MCF 10A (cell line): ENCODE data around the gene SERPINH1. TPM values are rescaled to one million over a fixed set of nuclear protein-coding genes. Genes with fewer than 3 reads are reported as not detected.

Experiments
- BruUV-seq: library from RNA; stranded (reverse); fragments of 400-500 nt; replicated peaks from 2 replicates; lab custom pipeline; 2021; lab: Mats Ljungman, UMichigan
- CTCF ChIA-PET: fragments of 300-600 bp; sonication (Branson Sonifier 250); formaldehyde crosslinking; extraction: SDS; loops from one replicate; lab custom pipeline; 2021; ENCODE audit warnings: antibody characterized with exemption, inconsistent platforms; lab: Yijun Ruan, JAX
- POLR2A ChIA-PET: fragments of 300-600, 350-650 bp; sonication (Branson Sonifier 250); formaldehyde crosslinking; extraction: SDS; loops from one replicate; lab custom pipeline; 2020; ENCODE audit warnings: antibody characterized with exemption, inconsistent platforms; lab: Yijun Ruan, JAX
- DNase-seq: peaks from one replicate; pipeline ENCODE4 v3.0.0-alpha.2; 2018; ENCODE audit not compliant: unreplicated experiment
- H3K27ac Mint-ChIP-seq: one replicate; pipeline ENCODE4 v1.8.0; 2022; ENCODE audit warnings: mild to moderate bottlenecking, low read depth, mixed read lengths; ENCODE audit not compliant: unreplicated experiment
- H3K27me3 Mint-ChIP-seq: one replicate; pipeline ENCODE4 v1.8.0; 2022; ENCODE audit warnings: mixed read lengths; ENCODE audit not compliant: insufficient read depth, unreplicated experiment
- H3K36me3 Mint-ChIP-seq: one replicate; pipeline ENCODE4 v1.8.0; 2022; ENCODE audit warnings: mild to moderate bottlenecking, moderate library complexity, mixed read lengths; ENCODE audit not compliant: insufficient read depth, unreplicated experiment
- H3K4me1 Mint-ChIP-seq: one replicate; pipeline ENCODE4 v1.8.0; 2022; ENCODE audit warnings: mixed read lengths; ENCODE audit not compliant: insufficient read depth, unreplicated experiment
- H3K4me3 Mint-ChIP-seq: one replicate; pipeline ENCODE4 v1.8.0; 2022; ENCODE audit warnings: mild to moderate bottlenecking, moderate library complexity, mixed read lengths; ENCODE audit not compliant: unreplicated experiment
- H3K9me3 Mint-ChIP-seq: one replicate; pipeline ENCODE4 v1.8.0; 2022; ENCODE audit warnings: mixed read lengths; ENCODE audit not compliant: unreplicated experiment
- CTCF ChIP-seq: fragments of 200-600 bp; IDR thresholded peaks from one replicate; pipeline ENCODE4 v1.8.0; 2022; ENCODE audit warnings: antibody characterized with exemption, mild to moderate bottlenecking; ENCODE audit not compliant: unreplicated experiment
- intact Hi-C: fragments of 100-400 bp; cut with micrococcal nuclease; formaldehyde crosslinking; loops from 2 replicates; pipeline ENCODE4 v1.14.1; 2022
- total RNA-seq: library from RNA; stranded (reverse); gene quantifications from 2 replicates; pipeline ENCODE4 v1.2.3, GENCODE V29; 2022

The SERPINH1 gene
- total RNA-seq, 1 experiment from 2014 or later: 80.5 TPM

DNA sequence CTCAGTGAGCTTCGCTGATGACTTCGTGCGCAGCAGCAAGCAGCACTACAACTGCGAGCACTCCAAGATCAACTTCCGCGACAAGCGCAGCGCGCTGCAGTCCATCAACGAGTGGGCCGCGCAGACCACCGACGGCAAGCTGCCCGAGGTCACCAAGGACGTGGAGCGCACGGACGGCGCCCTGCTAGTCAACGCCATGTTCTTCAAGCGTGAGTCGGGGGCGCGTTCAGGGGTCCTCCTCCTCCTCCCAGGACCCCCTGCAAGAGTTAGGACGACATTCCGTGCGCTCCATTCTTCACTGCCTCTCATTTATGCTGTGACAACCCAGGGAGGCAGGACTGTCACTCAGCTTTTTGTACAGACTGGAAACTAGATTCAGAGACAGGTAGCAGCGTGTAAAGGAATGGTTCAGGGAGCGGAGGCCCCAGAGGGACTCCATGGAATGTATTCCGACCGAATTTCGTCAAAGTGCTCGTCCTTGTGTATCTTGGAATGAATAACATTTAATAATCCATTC is 4.8 kb downstream of the SERPINH1 start:
- no TSS peak for BruUV-seq
- Mint-ChIP-seq H3K9me3 (no peaks in the 10 kb centered on the region), H3K36me3 (peaks cover 44% of the 10 kb centered on the region)

DNA sequence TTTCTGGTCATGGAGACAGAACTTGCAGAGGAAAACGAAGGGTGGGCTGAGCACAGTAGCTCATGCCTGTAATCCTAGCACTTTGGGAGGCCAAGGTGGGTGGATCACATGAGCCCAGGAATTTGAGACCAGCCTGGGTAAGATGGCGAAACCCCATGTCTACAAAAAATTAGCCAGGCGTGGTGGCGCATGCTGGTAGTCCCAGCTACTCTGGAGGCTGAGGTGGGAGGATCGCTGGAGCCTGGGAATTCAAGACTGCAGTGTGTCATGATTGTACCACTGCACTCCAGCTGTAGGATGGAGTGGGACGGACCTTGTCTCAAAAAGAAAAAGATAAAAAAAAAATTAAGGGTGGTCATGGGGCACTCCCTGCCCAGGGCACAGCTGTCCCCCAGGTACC is 5.9 kb downstream of the SERPINH1 start:
- Mint-ChIP-seq H3K27me3 (no peaks in the 10 kb centered on the region), H3K36me3 (peaks cover 54% of the 10 kb centered on the region), H3K4me3 (no peak overlapping the region), H3K4me1 (peaks cover 21% of the 10 kb centered on the region), H3K9me3 (no peaks in the 10 kb centered on the region), H3K27ac (no peak overlapping the region)
- intact Hi-C loops: no loop called here
- BruUV-seq: no TSS peak
- CTCF ChIA-PET: interaction anchor here (1.6 to 1.9 kb wide), 2 partner anchors 9 to 10 kb away, joined by 5 to 12 read pairs; no protein-coding TSS in a partner anchor
- TF ChIP-seq CTCF: no peak
- no peak for DNase-seq
- POLR2A ChIA-PET: no interaction called here

More for the DNA sequence above, 4.8 kb downstream of the SERPINH1 start:
- Mint-ChIP-seq H3K4me3 (no peak overlapping the region), H3K27ac (no peak overlapping the region), H3K4me1 (peaks cover 21% of the 10 kb centered on the region), H3K27me3 (no peaks in the 10 kb centered on the region)
- no peak for TF ChIP-seq CTCF
- CTCF ChIA-PET: interaction anchor here (0.7 to 1.9 kb wide), 4 partner anchors 8 to 641 kb away, joined by 3 to 12 read pairs (median 6); no protein-coding TSS in a partner anchor
- POLR2A ChIA-PET: interaction anchor here (0.7 to 3.5 kb wide), 2 partner anchors 8 to 27 kb away, joined by 3 to 28 read pairs; no protein-coding TSS in a partner anchor
- DNase-seq: no peak
- intact Hi-C loops: no loop called here

GRCh38 chr11:75568616-75569219 is 6.7 kb downstream of the SERPINH1 start:
- no TSS peak for BruUV-seq
- Mint-ChIP-seq H3K4me3 (no peak overlapping the region), H3K36me3 (peaks cover 54% of the 10 kb centered on the region), H3K4me1 (peaks cover 17% of the 10 kb centered on the region), H3K9me3 (no peaks in the 10 kb centered on the region), H3K27ac (no peak overlapping the region), H3K27me3 (no peaks in the 10 kb centered on the region)
- no peak for DNase-seq
- TF ChIP-seq CTCF: no peak
- intact Hi-C loops: no loop called here
- POLR2A ChIA-PET: no interaction called here
- CTCF ChIA-PET: interaction anchor here (0.5 to 1.9 kb wide), 5 partner anchors 8 to 374 kb away, joined by 3 to 12 read pairs (median 3); no protein-coding TSS in a partner anchor

DNA sequence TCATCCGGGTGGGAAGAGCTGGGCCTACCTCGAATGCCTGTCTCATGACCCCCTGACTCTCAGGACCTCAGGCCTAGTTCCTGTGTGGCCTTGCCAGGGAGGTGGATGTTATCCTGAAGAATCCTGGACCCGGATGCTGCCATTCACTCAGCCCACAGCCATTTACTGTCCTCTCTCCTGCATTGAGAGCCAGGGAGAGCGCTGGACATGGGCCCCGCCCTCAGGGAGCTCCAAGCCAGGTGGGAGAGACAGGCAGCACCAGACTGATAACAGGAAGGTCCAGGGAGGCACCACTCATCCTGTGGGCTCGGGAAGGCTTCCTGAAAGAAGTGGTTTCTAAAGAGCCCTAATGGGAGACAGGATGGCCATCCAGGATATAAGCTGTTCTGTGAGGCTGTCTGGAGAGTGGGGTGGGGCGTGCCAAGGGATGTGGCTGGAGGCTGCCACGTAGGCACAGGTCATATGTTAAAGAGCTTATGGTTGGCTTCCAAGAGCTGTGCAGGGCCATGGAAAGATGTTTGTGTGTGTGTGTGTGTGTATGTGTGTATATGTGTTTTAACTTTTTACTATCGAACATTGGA is 8.6 kb downstream of the SERPINH1 start:
- ChIA-PET POLR2A (interaction anchor here (0.7 to 1.2 kb wide), 3 partner anchors 8 to 172 kb away, joined by 3 to 5 read pairs (median 3); no protein-coding TSS in a partner anchor), CTCF (interaction anchor here (0.5 to 0.7 kb wide), 3 partner anchors 22 to 126 kb away, joined by 3 to 4 read pairs (median 3); no protein-coding TSS in a partner anchor)
- Mint-ChIP-seq H3K4me1 (peaks cover 2% of the 10 kb centered on the region), H3K27me3 (no peaks in the 10 kb centered on the region), H3K36me3 (peaks cover 51% of the 10 kb centered on the region), H3K27ac (no peak overlapping the region), H3K4me3 (no peak overlapping the region), H3K9me3 (no peaks in the 10 kb centered on the region)
- intact Hi-C loops: no loop called here
- DNase-seq: no peak
- no peak for TF ChIP-seq CTCF
- BruUV-seq: no TSS peak
